Liver (tissue), 9 donors: Measurements from ENCODE around the gene CMBL. TPM values are rescaled to one million over a fixed set of nuclear protein-coding genes. Genes with fewer than 3 reads are reported as not detected.

ENCODE experiments used
- DNase-seq: peaks from one replicate; pipeline ENCODE4 v3.0.0-alpha.2; 2017; ENCODE audit warnings: low spot score
- H3K27ac ChIP-seq, 2 donors: one replicate each; pipeline ENCODE4 v1.7.0; 2013; ENCODE audit warnings: inconsistent platforms in 2 of 2, low read length in 2 of 2, control low read depth in 1 of 2, low read depth in 1 of 2, mild to moderate bottlenecking in 1 of 2
- H3K27me3 ChIP-seq, 4 donors: one replicate each; pipeline versions ENCODE4 v1.6.1 to v1.7.0; 2013; ENCODE audit warnings: low read length in 3 of 4, inconsistent platforms in 1 of 4, mild to moderate bottlenecking in 1 of 4, moderate library complexity in 1 of 4; ENCODE audit not compliant: control insufficient read depth in 4 of 4, insufficient read depth in 4 of 4
- H3K36me3 ChIP-seq, 4 donors: one replicate each; pipeline versions ENCODE4 v1.6.1 to v1.7.0; 2013; ENCODE audit warnings: low read length in 3 of 4, mild to moderate bottlenecking in 3 of 4, low read depth in 1 of 4, moderate library complexity in 1 of 4; ENCODE audit not compliant: control insufficient read depth in 4 of 4, insufficient read depth in 3 of 4
- H3K4me1 ChIP-seq, 4 donors: one replicate each; pipeline versions ENCODE4 v1.6.1 to v1.7.0; 2013; ENCODE audit warnings: low read length in 3 of 4, mild to moderate bottlenecking in 3 of 4, moderate library complexity in 1 of 4; ENCODE audit not compliant: control insufficient read depth in 4 of 4, insufficient read depth in 4 of 4
- H3K4me3 ChIP-seq, 3 donors: one replicate each; pipeline versions ENCODE4 v1.6.1 to v1.7.0; 2013; ENCODE audit warnings: low read length in 3 of 3, control low read depth in 1 of 3, low read depth in 1 of 3, mild to moderate bottlenecking in 1 of 3
- H3K9ac ChIP-seq, 2 donors: one replicate each; pipeline ENCODE4 v1.7.0; 2013; ENCODE audit warnings: low read length in 2 of 2, mild to moderate bottlenecking in 2 of 2, moderate library complexity in 2 of 2, control low read depth in 1 of 2, low read depth in 1 of 2
- H3K9me3 ChIP-seq, 4 donors: one replicate each; pipeline versions ENCODE4 v1.6.1 to v1.7.0; 2013; ENCODE audit warnings: low read length in 3 of 4; ENCODE audit not compliant: control insufficient read depth in 4 of 4
- ATF3 ChIP-seq: IDR thresholded peaks from 2 replicates; pipeline ENCODE4 v1.6.1; 2016; ENCODE audit warnings: antibody characterized with exemption
- CTCF ChIP-seq: fragments of 150-350 bp; IDR thresholded peaks from 2 replicates; pipeline ENCODE4 v1.5.1; 2017; ENCODE audit warnings: improper control_type of control experiment, low read depth, low read length; ENCODE audit not compliant: missing input control
- EGR1 ChIP-seq, 2 donors: IDR thresholded peaks; 2 replicates each; pipeline ENCODE4 v1.6.1; 2016 to 2018; ENCODE audit warnings: antibody characterized with exemption in 2 of 2, low read depth in 2 of 2
- FOXA1 ChIP-seq: IDR thresholded peaks from 2 replicates; pipeline ENCODE4 v1.6.1; 2016; ENCODE audit warnings: antibody characterized with exemption
- FOXA2 ChIP-seq: IDR thresholded peaks from 2 replicates; pipeline ENCODE4 v1.6.1; 2016; ENCODE audit warnings: antibody characterized with exemption
- GABPA ChIP-seq, 2 donors: IDR thresholded peaks in 1 of 2; conservative IDR thresholded peaks in 1 of 2; 2 replicates each; pipeline ENCODE4 v1.6.1; 2016; ENCODE audit warnings: antibody characterized with exemption in 2 of 2, mild to moderate bottlenecking in 1 of 2, moderate library complexity in 1 of 2
- HNF4A ChIP-seq, 2 donors: conservative IDR thresholded peaks; 2 replicates each; pipeline ENCODE4 v1.6.1; 2016; ENCODE audit warnings: antibody characterized with exemption in 2 of 2, mild to moderate bottlenecking in 2 of 2
- JUND ChIP-seq, 2 donors: IDR thresholded peaks; 2 replicates each; pipeline ENCODE4 v1.6.1; 2016; ENCODE audit warnings: antibody characterized with exemption in 2 of 2
- MAX ChIP-seq: IDR thresholded peaks from 2 replicates; pipeline ENCODE4 v1.6.1; 2016; ENCODE audit warnings: antibody characterized with exemption
- NR2F2 ChIP-seq: IDR thresholded peaks from 2 replicates; pipeline ENCODE4 v1.6.1; 2016; ENCODE audit warnings: antibody characterized with exemption
- RAD21 ChIP-seq, 2 donors: IDR thresholded peaks; 2 replicates each; pipeline ENCODE4 v1.6.1; 2016; ENCODE audit warnings: antibody characterized with exemption in 2 of 2, mild to moderate bottlenecking in 2 of 2
- RXRA ChIP-seq, 2 donors: IDR thresholded peaks; 2 replicates each; pipeline ENCODE4 v1.6.1; 2017 to 2018; ENCODE audit warnings: antibody characterized with exemption in 2 of 2, mild to moderate bottlenecking in 1 of 2
- SP1 ChIP-seq: IDR thresholded peaks from 2 replicates; pipeline ENCODE4 v1.6.1; 2018; ENCODE audit warnings: antibody characterized with exemption, mild to moderate bottlenecking
- TAF1 ChIP-seq: conservative IDR thresholded peaks from 2 replicates; pipeline ENCODE4 v1.6.1; 2016; ENCODE audit warnings: antibody characterized with exemption, mild to moderate bottlenecking
- YY1 ChIP-seq: IDR thresholded peaks from 2 replicates; pipeline ENCODE4 v1.6.1; 2016; ENCODE audit warnings: antibody characterized with exemption, mild to moderate bottlenecking
- ZBTB33 ChIP-seq: IDR thresholded peaks from 2 replicates; pipeline ENCODE4 v1.6.1; 2016; ENCODE audit warnings: antibody characterized with exemption
- WGBS: extraction: QIAGEN DNeasy Blood & Tissue Kit; methylation state at CpG from one replicate; pipeline ENCODE4 v1.1.7; 2013; 5-methylcytosine and 5-hydroxymethylcytosine counted together
- polyA plus RNA-seq, 2 donors: library from polyadenylated mRNA; stranded (reverse) in 1 of 2; unstranded in 1 of 2; fragments of 200-250 nt in 1 of 2; fragments of >200 nt in 1 of 2; fragmentation: Nextera tagmentation in 1 of 2; extraction: Ambion mirVana in 1 of 2; gene quantifications; one replicate each; pipeline versions ENCODE4 v1.2.1 to v1.2.3, GENCODE V29; 2013 to 2015
- total RNA-seq, 2 donors: library from RNA; depleted of rRNA; stranded (reverse); fragments of >200 nt; gene quantifications; one replicate each; pipeline ENCODE4 v1.2.3, GENCODE V29; 2014
- donor health status: healthy.
- donor health status: healthy.
- donor health status: healthy.
- donor health status: healthy.
- donor health status: healthy.

Gene CMBL
- total and polyA plus RNA-seq, 4 donors, result 6.8 to 56.1 (median 41.7) TPM

- Histone ChIP-seq H3K27me3 (no peaks in the 10 kb centered on the region), H3K27ac (peak overlapping the region; percentile 72 to 87), H3K4me3 (peak overlapping the region; percentile 5 to 25 (median 16)), H3K36me3 (no peaks in the 10 kb centered on the region), H3K9me3 (no peaks in the 10 kb centered on the region), H3K4me1 (peaks cover 13 to 43% (median 35%) of the 10 kb centered on the region in 4 donors), H3K9ac (peak overlapping the region; percentile 27 to 50)
- 66% methylated on average over 10 of the region's 10 CpGs for WGBS
- TF ChIP-seq GABPA (IDR thresholded peaks at IDR 0.05 in 1 of 2, conservative IDR thresholded peaks at IDR 0.05 in 1 of 2) (no peak), FOXA2 (no peak)
- DNase-seq, result no peak
Observed at GRCh38 chr5:10330511-10331230, 23.0 kb upstream of the CMBL start.

GRCh38 chr5:10329820-10330481 is 22.2 kb upstream of the CMBL start:
- peak overlapping the region in 2 of 3 donors; percentile 16 to 25 for H3K4me3 ChIP-seq
- H3K4me1 ChIP-seq, result peaks cover 13 to 43% (median 34%) of the 10 kb centered on the region in 4 donors
- H3K9ac ChIP-seq, result peak overlapping the region in 1 of 2 donors; percentile 50
- no peaks in the 10 kb centered on the region for H3K9me3 ChIP-seq
- peak overlapping the region; percentile 72 to 87 for H3K27ac ChIP-seq
- 47% methylated on average over 7 of the region's 7 CpGs for WGBS
- no peaks in the 10 kb centered on the region for H3K36me3 ChIP-seq
- no peaks in the 10 kb centered on the region for H3K27me3 ChIP-seq
- no peak for DNase-seq
- TF ChIP-seq TAF1, result peak; percentile 37
- no peak for TF ChIP-seq GABPA (IDR thresholded peaks at IDR 0.05 in 1 of 2, conservative IDR thresholded peaks at IDR 0.05 in 1 of 2)
- peak; percentile 44 for TF ChIP-seq YY1
- peak; percentile 50 for TF ChIP-seq MAX
- TF ChIP-seq JUND (IDR thresholded peaks at IDR 0.05), result no peak
- peak; percentile 56 for TF ChIP-seq ZBTB33
- TF ChIP-seq ATF3, result peak; percentile 29
- no peak for TF ChIP-seq FOXA1
- TF ChIP-seq NR2F2, result no peak
- peak in 1 of 2 donors; percentile 22 for TF ChIP-seq EGR1 (IDR thresholded peaks at IDR 0.05; ENCODE audit: low read depth in 2 of 2)
- TF ChIP-seq SP1, result peak; percentile 67
- no peak for TF ChIP-seq CTCF
- TF ChIP-seq RXRA (IDR thresholded peaks at IDR 0.05), result peak; percentile 50 to 71
- peak; percentile 55 to 61 for TF ChIP-seq HNF4A (conservative IDR thresholded peaks at IDR 0.05)
- no peak for TF ChIP-seq FOXA2
- TF ChIP-seq RAD21 (IDR thresholded peaks at IDR 0.05), result peak in 1 of 2 donors; percentile 50
